Measurements from ENCODE around the gene UBL3.

Gene UBL3

GRCh38 chr13:29856426-29856825 lies 6.0 kb upstream of the UBL3 start:
- DNase-seq (ENCODE audit: low read depth): no peak

GRCh38 chr13:29855784-29856183 lies 5.4 kb upstream of the UBL3 start:
- DNase-seq (ENCODE audit: low read depth): no peak

DNA sequence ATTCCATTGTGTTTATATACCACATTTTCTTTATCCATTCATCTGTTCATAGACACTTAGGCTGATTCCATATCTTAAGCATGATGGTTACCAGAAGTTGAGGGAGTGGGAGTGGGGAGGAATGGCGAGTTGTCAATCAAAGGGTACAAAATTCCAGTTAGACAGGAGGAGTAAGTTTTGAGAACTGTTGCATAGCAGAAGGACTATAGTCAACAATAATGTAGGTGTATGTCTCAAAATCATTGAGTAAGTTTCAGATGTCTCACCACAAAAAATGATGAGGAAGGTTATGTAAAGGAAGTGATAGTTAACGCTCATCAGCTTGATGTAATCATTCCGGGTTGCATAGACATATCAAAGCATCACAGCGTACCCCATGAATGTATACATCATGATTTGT lies 4.6 kb upstream of the UBL3 start:
- DNase-seq (ENCODE audit: low read depth): no peak

DNA sequence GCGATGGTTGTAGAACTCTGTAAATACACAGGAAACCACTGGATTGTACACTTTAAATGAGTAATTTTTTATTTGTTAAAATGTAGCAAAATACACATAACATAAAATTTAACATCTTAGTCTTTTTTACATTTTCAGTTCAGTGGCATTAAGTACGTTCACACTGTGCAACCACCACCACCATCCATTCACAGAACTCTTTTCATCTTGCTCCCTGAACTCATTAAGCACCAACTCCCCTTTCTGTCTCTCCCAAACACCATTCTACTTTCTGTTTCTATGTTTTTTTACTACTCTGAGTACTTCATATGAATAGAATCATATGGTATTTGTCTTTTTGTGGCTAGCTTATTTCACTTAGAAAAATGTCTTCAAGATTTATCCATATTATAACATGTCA lies 2.7 kb upstream of the UBL3 start:
- no peak for DNase-seq (ENCODE audit: low read depth)

DNA sequence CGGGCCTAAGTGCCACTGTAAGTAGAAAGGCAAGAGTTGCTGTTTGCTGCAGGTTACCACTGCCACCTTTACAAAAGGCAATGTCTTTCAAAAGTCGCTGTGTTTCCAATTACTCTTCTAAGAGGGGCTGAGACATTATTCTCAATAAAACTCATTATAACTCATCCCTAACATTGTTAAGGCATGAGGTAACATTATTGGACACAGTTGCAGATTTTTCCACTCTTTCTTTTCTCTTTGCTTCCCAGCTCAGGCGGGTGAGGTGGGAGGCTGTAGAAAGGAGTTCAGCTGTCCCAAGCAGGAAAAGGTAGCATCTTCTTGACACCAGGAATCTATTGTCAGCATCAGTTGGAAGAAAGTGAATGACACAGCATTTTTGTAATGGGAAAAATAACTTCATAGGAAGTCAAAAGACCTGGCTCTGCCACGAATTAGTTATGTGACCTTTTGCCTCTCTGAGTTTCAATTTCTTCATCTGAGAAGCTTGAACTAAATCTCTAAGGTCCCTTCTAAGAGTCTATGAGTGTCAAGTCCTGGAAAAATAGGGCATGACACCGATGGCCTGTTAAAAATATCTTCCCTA lies 2.1 kb upstream of the UBL3 start:
- no peak for DNase-seq (ENCODE audit: low read depth)

DNA sequence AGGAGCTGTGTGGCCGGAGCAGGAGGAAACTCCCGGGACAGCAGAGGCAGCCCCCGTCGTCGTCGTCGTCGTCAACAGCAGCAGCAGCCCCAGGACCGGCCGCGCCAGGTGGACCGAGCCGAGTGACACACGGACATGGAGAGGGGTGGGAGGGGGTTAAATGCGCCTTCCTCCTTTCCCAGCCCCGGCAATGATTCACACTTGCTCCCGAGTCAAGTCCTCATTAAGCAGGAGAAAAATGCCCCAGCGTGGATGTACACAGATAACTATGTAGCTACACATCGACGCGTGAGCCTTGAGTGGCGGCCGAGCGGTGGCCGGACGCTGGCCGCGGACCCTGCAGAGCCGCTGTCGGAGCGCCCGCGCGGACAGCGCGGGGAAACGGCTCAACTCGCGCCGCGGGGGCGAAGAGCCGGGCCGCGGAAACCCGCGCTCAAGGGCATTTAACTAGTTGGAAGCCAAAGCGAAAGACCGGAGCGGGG lies 645 bp downstream of the UBL3 start:
- DNase-seq (ENCODE audit: low read depth): peak; percentile 16

- DNase-seq (ENCODE audit: low read depth): no peak
Observed at GRCh38 chr13:29849071-29849631, 1.3 kb downstream of the UBL3 start.

GRCh38 chr13:29847501-29847983 lies 2.9 kb downstream of the UBL3 start:
- DNase-seq (ENCODE audit: low read depth): no peak

- DNase-seq (ENCODE audit: low read depth): no peak
Observed at GRCh38 chr13:29846475-29847256, 3.8 kb downstream of the UBL3 start.

GRCh38 chr13:29845440-29846056 lies 4.9 kb downstream of the UBL3 start:
- DNase-seq (ENCODE audit: low read depth): no peak

DNA sequence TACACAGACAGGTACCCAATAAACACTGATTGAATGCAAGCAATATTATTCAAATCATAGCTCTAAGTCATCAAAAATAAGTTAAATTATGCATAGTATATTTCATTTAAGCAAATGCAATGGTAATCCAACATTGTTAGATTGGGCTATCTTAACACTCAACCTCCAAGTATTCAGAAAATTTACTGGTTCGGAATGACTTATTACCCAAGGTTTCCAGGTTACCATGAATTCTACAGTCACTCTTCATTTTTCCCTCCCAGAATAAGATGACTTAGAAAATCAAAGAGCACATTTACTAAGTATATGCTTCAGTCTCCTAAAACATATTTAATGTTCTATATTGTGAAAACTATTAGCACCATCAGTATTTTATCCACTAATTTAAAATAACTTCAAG lies 6.0 kb downstream of the UBL3 start:
- no peak for DNase-seq (ENCODE audit: low read depth)

DNA sequence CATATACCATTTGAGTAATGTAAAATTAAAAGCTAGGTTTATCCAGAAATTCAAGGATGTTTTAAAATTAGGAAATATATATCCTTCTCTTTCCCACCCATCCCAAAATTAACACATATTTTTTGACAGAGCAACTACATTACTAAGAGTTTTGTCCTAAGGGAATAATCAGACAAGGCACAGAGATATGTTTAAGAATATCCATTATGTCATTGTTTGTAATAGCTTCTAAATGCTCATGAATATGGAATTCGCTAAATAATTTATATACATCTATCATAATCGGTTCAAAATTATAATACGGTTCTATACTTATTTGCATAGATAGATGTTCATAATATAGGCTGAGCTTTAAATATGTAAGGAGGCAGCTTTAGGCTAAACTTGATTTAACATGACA lies 9.8 kb downstream of the UBL3 start:
- DNase-seq (ENCODE audit: low read depth): no peak

- no peak for DNase-seq (ENCODE audit: low read depth)
Observed at GRCh38 chr13:29835280-29836061, 14.9 kb downstream of the UBL3 start.

DNA sequence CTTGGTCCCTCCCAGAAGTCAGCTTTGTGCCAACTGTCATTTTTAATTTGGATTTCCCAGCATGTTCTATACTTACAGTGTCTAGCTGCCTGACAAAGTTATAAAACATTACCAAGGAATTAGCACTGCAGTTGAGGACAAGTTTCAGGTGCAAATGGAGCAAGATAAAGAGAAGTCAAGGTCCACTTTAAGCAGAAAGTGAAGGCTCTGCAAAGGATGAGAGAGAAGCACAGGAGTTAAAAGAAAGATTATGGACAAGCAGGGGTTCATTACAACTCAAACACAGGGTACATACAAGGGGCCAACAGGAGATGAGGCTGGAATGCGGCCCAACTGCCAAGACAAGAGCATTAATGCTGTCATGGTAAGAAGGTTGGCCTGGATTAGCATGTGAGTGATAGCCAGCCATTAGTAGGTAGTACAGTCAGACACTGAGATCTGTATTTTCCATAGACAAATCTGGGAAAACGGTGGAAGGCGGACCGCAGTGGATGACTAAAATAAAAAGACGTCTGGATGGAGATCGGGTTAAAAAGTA lies 17.6 kb downstream of the UBL3 start:
- no peak for DNase-seq (ENCODE audit: low read depth)

- no peak for DNase-seq (ENCODE audit: low read depth)
Observed at GRCh38 chr13:29830000-29830399, 20.4 kb downstream of the UBL3 start.

GRCh38 chr13:29819143-29819542 lies 31.3 kb downstream of the UBL3 start:
- DNase-seq (ENCODE audit: low read depth): no peak

- no peak for DNase-seq (ENCODE audit: low read depth)
Observed at GRCh38 chr13:29817604-29818378, 32.6 kb downstream of the UBL3 start.

DNA sequence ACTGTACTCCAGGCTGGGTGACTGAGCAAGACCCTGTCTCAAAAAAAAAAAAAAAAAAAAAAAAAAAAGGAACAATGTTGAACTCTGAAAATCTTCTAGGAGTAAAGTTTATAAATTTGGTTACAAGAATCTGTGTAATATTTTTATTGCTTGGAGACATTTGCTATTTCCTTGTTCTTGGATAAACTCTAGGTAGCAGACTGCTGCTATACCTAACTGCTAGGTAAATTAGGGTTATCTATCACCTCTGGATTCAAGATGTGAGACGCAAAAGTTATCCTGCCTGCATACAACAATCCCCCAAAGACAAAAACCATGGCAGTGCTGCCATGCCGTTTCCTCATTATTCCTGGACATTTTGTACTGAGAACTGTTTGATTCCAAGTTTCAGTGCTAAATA lies 33.7 kb downstream of the UBL3 start:
- DNase-seq (ENCODE audit: low read depth): no peak

GRCh38 chr13:29815336-29815735 lies 35.1 kb downstream of the UBL3 start:
- DNase-seq (ENCODE audit: low read depth): no peak

DNA sequence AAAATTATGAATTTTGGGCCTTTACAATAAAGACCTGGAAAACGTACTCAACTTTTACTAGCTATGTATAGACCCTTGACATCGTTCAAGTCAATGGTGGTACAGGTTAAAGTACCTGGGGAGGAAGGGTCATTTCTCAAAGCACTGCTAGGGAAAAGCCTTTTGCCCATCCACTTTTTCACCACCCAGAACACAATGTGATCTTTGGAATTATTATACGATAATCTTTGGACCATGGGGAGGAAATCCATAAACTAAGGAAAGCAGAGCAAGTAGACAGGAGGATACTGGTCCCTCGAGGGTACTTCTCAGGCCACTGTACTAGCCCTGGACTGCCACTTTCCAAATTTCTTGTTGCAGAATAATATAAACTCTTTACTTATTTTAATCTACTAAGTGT lies 39.5 kb downstream of the UBL3 start:
- DNase-seq (ENCODE audit: low read depth): no peak

- no peak for DNase-seq (ENCODE audit: low read depth)
Observed at GRCh38 chr13:29810145-29810742, 40.2 kb downstream of the UBL3 start.

Measured in activated gamma-delta T cell treated with anti-CD3 and anti-CD28 coated beads, Interleukin-2, amount 50 U/mL, for 16 hours (primary cell).